ENCODE results near the gene EEPD1.
"Not testable (repeated sequence)": the region's sequence is repeated elsewhere in the genome, so short reads cannot be mapped to it uniquely, and the experiment has no call there.

EEPD1 gene

GRCh38 chr7:36253699-36254098, 100.6 kb downstream of the EEPD1 start:
- Mint-ChIP-seq H3K4me3 (no peak overlapping the region), H3K27me3 (ENCODE audit: low read depth) (peaks cover 33% of the 10 kb centered on the region), H3K9me3 (peaks cover 30% of the 10 kb centered on the region), H3K27ac (no peak overlapping the region), H3K4me1 (ENCODE audit: low read depth) (no peaks in the 10 kb centered on the region), H3K36me3 (ENCODE audit: low read depth) (no peaks in the 10 kb centered on the region)

GRCh38 chr7:36258510-36259259, 105.6 kb downstream of the EEPD1 start:
- H3K27me3 Mint-ChIP-seq (ENCODE audit: low read depth) = peaks cover 30% of the 10 kb centered on the region
- peaks cover 22% of the 10 kb centered on the region for H3K9me3 Mint-ChIP-seq
- not testable (repeated sequence) for H3K4me1 Mint-ChIP-seq (ENCODE audit: low read depth); H3K36me3 Mint-ChIP-seq (ENCODE audit: low read depth); H3K27ac Mint-ChIP-seq; H3K4me3 Mint-ChIP-seq

- Mint-ChIP-seq H3K36me3 (ENCODE audit: low read depth) (no peaks in the 10 kb centered on the region), H3K9me3 (peaks cover 12% of the 10 kb centered on the region), H3K27me3 (ENCODE audit: low read depth) (peaks cover 17% of the 10 kb centered on the region), H3K4me3 (no peak overlapping the region), H3K27ac (no peak overlapping the region), H3K4me1 (ENCODE audit: low read depth) (peaks cover 8% of the 10 kb centered on the region)
Measured at GRCh38 chr7:36260481-36260880, 107.4 kb downstream of the EEPD1 start.

DNA sequence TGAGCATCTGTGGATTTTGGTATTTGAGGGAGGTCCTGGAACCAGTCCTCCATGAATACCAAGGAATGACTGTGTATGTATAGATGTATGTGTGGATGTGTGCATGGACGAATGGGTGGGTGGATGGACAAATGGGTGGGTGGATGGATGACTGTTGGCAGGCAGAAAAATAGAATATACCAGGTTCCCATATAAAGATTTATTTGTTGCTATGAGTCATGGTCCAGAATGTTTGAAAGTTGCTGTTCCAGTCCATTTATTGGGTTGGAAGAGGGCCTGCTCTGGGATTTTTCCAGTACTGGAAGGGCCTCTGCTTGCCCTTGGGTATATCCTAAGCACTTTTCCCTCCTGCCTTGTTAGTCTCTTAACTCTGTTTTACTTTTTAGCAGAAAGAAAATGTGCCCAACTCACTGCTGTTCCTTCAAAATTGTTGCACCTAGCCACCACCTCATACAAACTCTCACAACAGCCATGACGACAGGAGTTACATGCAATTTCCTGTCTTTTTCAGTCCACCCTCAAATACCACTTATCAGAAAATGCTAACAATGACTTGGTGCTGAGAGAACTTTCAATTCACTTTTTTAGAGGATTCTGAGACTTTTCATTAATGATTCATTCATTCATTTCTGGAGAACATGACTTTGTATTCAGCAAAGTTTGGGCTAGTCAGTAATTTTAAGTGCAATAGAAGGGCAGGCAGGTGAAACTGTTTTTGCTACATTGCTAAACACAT, 108.1 kb downstream of the EEPD1 start:
- Mint-ChIP-seq H3K27ac (no peak overlapping the region), H3K4me1 (ENCODE audit: low read depth) (peaks cover 10% of the 10 kb centered on the region), H3K4me3 (no peak overlapping the region), H3K36me3 (ENCODE audit: low read depth) (no peaks in the 10 kb centered on the region), H3K27me3 (ENCODE audit: low read depth) (peaks cover 10% of the 10 kb centered on the region), H3K9me3 (peaks cover 5% of the 10 kb centered on the region)

DNA sequence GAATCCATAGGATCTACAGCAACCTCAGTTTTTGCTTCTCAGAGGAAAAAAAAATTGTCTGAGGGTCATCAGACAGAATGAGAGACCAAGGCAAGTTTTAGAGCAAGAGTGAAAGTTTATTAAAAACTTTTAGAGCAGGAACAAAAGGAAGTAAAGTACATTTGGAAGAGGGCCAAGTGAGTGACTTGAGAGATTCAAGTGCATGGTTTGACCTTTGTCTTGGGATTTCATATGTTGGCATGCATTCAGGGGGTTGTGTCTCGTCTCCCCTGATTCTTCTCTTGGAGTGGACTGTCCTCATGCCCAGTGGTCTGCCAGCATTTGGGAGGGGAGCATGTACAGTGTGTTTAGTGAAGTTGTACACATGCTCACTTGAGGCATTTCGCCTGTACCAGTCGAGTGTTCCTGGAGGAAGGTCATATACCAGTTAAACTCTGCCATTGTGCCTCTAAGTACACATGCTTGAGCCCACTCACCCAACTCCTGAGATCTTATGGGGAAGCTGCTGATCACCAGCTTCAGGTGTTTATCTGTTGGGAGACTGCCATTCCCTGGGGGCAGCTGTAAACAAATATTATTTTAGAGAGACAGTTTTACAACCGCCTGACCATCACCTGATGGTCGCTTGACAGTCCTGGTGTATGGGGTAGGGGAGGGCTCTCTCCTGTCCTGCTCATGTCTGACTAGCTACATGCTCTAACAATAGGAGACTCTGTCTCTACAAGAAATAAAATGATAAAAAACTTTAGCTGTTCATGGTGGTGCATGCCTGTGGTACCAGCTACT, 109.4 kb downstream of the EEPD1 start:
- peaks cover 4% of the 10 kb centered on the region for H3K27me3 Mint-ChIP-seq (ENCODE audit: low read depth)
- no peaks in the 10 kb centered on the region for H3K36me3 Mint-ChIP-seq (ENCODE audit: low read depth)
- no peak overlapping the region for H3K4me3 Mint-ChIP-seq
- H3K27ac Mint-ChIP-seq = no peak overlapping the region
- H3K4me1 Mint-ChIP-seq (ENCODE audit: low read depth) = peaks cover 11% of the 10 kb centered on the region
- no peaks in the 10 kb centered on the region for H3K9me3 Mint-ChIP-seq

DNA sequence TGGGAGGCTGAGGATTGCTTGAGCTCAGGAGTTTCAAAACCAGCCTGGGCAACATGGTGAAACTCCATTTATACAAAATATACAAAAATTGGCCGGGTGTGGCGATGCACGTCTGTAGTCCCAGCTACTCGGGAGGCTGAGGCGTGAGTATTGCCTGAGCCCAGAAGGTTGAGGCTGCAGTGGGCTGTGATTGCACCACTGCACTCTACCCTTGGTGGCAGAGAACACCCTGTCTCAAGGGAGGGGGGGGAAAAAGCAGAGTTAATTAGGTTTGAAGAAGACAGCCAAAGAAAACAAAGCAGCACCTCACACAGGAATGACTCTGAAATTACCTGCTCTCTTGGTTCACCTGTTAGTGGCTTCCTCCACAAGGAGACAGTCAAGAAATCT, 110.0 kb downstream of the EEPD1 start:
- H3K4me1 Mint-ChIP-seq (ENCODE audit: low read depth) = peaks cover 11% of the 10 kb centered on the region

GRCh38 chr7:36264123-36264801, 111.2 kb downstream of the EEPD1 start:
- Mint-ChIP-seq H3K4me1 (ENCODE audit: low read depth) (peaks cover 11% of the 10 kb centered on the region), H3K27me3 (ENCODE audit: low read depth) (peaks cover 3% of the 10 kb centered on the region), H3K27ac (no peak overlapping the region), H3K36me3 (ENCODE audit: low read depth) (no peaks in the 10 kb centered on the region), H3K9me3 (no peaks in the 10 kb centered on the region), H3K4me3 (no peak overlapping the region)

More for the DNA sequence above, 110.0 kb downstream of the EEPD1 start:
- Mint-ChIP-seq H3K36me3 (ENCODE audit: low read depth) (no peaks in the 10 kb centered on the region), H3K27me3 (ENCODE audit: low read depth) (peaks cover 3% of the 10 kb centered on the region), H3K9me3 (no peaks in the 10 kb centered on the region), H3K27ac (no peak overlapping the region), H3K4me3 (no peak overlapping the region)

- Mint-ChIP-seq H3K4me1 (ENCODE audit: low read depth) (peaks cover 11% of the 10 kb centered on the region), H3K36me3 (ENCODE audit: low read depth) (no peaks in the 10 kb centered on the region), H3K4me3 (no peak overlapping the region)
Measured at GRCh38 chr7:36264913-36265516, 112.0 kb downstream of the EEPD1 start.

DNA sequence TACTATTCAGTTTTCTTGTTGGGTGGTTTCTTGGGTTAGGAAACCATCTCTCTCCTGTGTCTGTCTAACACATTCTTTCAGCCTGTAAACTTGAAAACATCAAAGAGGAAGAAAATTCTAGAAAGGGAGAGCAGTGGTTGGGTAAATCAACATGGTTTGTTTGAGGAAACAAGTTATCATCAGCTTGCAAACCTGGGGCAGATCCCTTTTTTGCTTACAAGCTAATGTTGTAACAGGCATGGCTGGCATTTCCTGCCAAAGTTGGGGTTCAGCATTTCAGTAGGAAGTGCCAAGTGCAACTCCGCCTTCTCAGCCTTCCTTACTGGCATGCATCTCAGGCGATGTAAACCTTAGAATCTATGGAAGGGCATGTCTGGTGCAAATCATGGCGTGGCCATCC, 112.6 kb downstream of the EEPD1 start:
- Mint-ChIP-seq H3K27me3 (ENCODE audit: low read depth) (peaks cover 3% of the 10 kb centered on the region), H3K36me3 (ENCODE audit: low read depth) (no peaks in the 10 kb centered on the region), H3K9me3 (no peaks in the 10 kb centered on the region), H3K27ac (peak overlapping the region; percentile 5), H3K4me1 (ENCODE audit: low read depth) (peaks cover 11% of the 10 kb centered on the region), H3K4me3 (no peak overlapping the region)

More at GRCh38 chr7:36264913-36265516, 112.0 kb downstream of the EEPD1 start:
- H3K27me3 Mint-ChIP-seq (ENCODE audit: low read depth) = peaks cover 3% of the 10 kb centered on the region
- H3K9me3 Mint-ChIP-seq = no peaks in the 10 kb centered on the region
- H3K27ac Mint-ChIP-seq = no peak overlapping the region

DNA sequence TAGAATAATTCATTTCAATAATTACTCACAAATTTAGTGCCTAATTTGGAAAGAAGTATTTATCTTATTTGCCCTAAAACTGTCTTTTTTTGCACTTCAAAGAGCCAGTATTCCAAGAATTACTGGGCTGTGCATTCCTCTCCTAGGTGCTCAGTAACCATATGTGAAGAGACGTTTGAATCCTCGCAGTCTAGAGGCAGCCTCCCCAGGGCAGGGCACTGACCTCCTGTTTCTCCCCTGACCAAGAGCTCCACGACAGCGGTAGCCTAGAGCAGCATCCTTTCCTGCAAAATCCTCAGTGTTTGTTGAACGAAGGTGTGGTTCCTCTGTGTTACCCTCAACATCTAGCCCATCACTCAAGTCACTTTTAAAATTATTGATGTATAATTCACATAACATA, 113.1 kb downstream of the EEPD1 start:
- peaks cover 11% of the 10 kb centered on the region for H3K4me1 Mint-ChIP-seq (ENCODE audit: low read depth)

GRCh38 chr7:36266683-36267082, 113.6 kb downstream of the EEPD1 start:
- no peak overlapping the region for H3K27ac Mint-ChIP-seq
- no peaks in the 10 kb centered on the region for H3K9me3 Mint-ChIP-seq
- H3K36me3 Mint-ChIP-seq (ENCODE audit: low read depth) = no peaks in the 10 kb centered on the region

More for the DNA sequence above, 113.1 kb downstream of the EEPD1 start:
- no peaks in the 10 kb centered on the region for H3K36me3 Mint-ChIP-seq (ENCODE audit: low read depth)
- H3K4me3 Mint-ChIP-seq = no peak overlapping the region
- H3K27me3 Mint-ChIP-seq (ENCODE audit: low read depth) = peaks cover 3% of the 10 kb centered on the region
- H3K27ac Mint-ChIP-seq = no peak overlapping the region
- H3K9me3 Mint-ChIP-seq = no peaks in the 10 kb centered on the region

DNA sequence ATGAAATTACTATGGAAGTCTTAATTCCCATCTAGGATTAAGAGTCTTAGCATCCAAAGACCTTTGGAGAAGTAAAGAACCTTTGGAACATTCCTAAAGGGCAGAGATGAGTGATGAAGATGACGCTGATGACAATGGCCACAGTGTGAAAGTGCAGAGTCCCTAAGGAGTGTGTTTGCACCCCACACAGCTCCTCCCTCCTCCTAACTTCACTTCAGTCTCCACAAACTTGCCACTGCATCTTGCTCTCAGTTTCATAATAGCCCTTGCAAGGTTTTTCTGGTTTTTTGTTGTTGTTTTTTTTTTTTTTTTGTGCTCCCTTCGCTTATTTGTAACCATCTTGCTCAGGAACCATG, 119.1 kb downstream of the EEPD1 start:
- H3K27me3 Mint-ChIP-seq (ENCODE audit: low read depth) = peaks cover 6% of the 10 kb centered on the region
- no peak overlapping the region for H3K27ac Mint-ChIP-seq
- peaks cover 3% of the 10 kb centered on the region for H3K4me1 Mint-ChIP-seq (ENCODE audit: low read depth)
- no peaks in the 10 kb centered on the region for H3K9me3 Mint-ChIP-seq
- no peaks in the 10 kb centered on the region for H3K36me3 Mint-ChIP-seq (ENCODE audit: low read depth)
- no peak overlapping the region for H3K4me3 Mint-ChIP-seq

More at GRCh38 chr7:36266683-36267082, 113.6 kb downstream of the EEPD1 start:
- peaks cover 3% of the 10 kb centered on the region for H3K27me3 Mint-ChIP-seq (ENCODE audit: low read depth)
- H3K4me1 Mint-ChIP-seq (ENCODE audit: low read depth) = peaks cover 11% of the 10 kb centered on the region
- no peak overlapping the region for H3K4me3 Mint-ChIP-seq

- peaks cover 3% of the 10 kb centered on the region for H3K4me1 Mint-ChIP-seq (ENCODE audit: low read depth)
- no peak overlapping the region for H3K4me3 Mint-ChIP-seq
- peaks cover 3% of the 10 kb centered on the region for H3K27me3 Mint-ChIP-seq (ENCODE audit: low read depth)
- H3K27ac Mint-ChIP-seq = no peak overlapping the region
- H3K36me3 Mint-ChIP-seq (ENCODE audit: low read depth) = no peaks in the 10 kb centered on the region
- no peaks in the 10 kb centered on the region for H3K9me3 Mint-ChIP-seq
Measured at GRCh38 chr7:36272567-36273269, 119.7 kb downstream of the EEPD1 start.
